ENCODE measurements around the gene CCL25.
"Not testable (repeated sequence)": the region's sequence is repeated elsewhere in the genome, so short reads cannot be mapped to it uniquely, and the experiment has no call there.

CCL25 gene

GRCh38 chr19:8025316-8025715 is 27.2 kb upstream of the CCL25 start:
- H3K27ac ChIP-seq (ENCODE audit: low read depth, low read length): no peak overlapping the region
- no peaks in the 10 kb centered on the region for H3K9me3 ChIP-seq (ENCODE audit: control insufficient read depth in 1 of 2, low read length in 2 of 2)
- no peaks in the 10 kb centered on the region for H3K36me3 ChIP-seq (ENCODE audit: control insufficient read depth in 1 of 2, insufficient read depth in 2 of 2, low read length in 2 of 2)
- no peak overlapping the region for H3K9ac ChIP-seq (ENCODE audit: low read depth in 1 of 2, low read length in 2 of 2)
- H3K4me1 ChIP-seq (ENCODE audit: control insufficient read depth in 1 of 2, insufficient read depth in 2 of 2, low read length in 2 of 2): peaks cover 25 to 28% of the 10 kb centered on the region in 2 donors
- peak overlapping the region in 1 of 2 donors; percentile 19 for H3K4me3 ChIP-seq (ENCODE audit: low read depth in 1 of 2, low read length in 2 of 2)
- no peaks in the 10 kb centered on the region for H3K27me3 ChIP-seq (ENCODE audit: control insufficient read depth in 1 of 2, insufficient read depth in 2 of 2, low read length in 2 of 2)

- peaks cover 26 to 34% of the 10 kb centered on the region in 2 donors for H3K4me1 ChIP-seq (ENCODE audit: control insufficient read depth in 1 of 2, insufficient read depth in 2 of 2, low read length in 2 of 2)
- H3K9me3 ChIP-seq (ENCODE audit: control insufficient read depth in 1 of 2, low read length in 2 of 2): no peaks in the 10 kb centered on the region
- no peaks in the 10 kb centered on the region for H3K27me3 ChIP-seq (ENCODE audit: control insufficient read depth in 1 of 2, insufficient read depth in 2 of 2, low read length in 2 of 2)
- no peak overlapping the region for H3K27ac ChIP-seq (ENCODE audit: low read depth, low read length)
- no peaks in the 10 kb centered on the region for H3K36me3 ChIP-seq (ENCODE audit: control insufficient read depth in 1 of 2, insufficient read depth in 2 of 2, low read length in 2 of 2)
- peak overlapping the region in 1 of 2 donors; percentile 10 for H3K9ac ChIP-seq (ENCODE audit: low read depth in 1 of 2, low read length in 2 of 2)
- H3K4me3 ChIP-seq (ENCODE audit: low read depth in 1 of 2, low read length in 2 of 2): peak overlapping the region in 1 of 2 donors; percentile 15
Observed at GRCh38 chr19:8028951-8029491, 23.5 kb upstream of the CCL25 start.

GRCh38 chr19:8030960-8031359 is 21.6 kb upstream of the CCL25 start:
- Histone ChIP-seq H3K27ac (ENCODE audit: low read depth, low read length) (no peak overlapping the region), H3K4me1 (ENCODE audit: control insufficient read depth in 1 of 2, insufficient read depth in 2 of 2, low read length in 2 of 2) (peaks cover 20 to 30% of the 10 kb centered on the region in 2 donors), H3K4me3 (ENCODE audit: low read depth in 1 of 2, low read length in 2 of 2) (no peak overlapping the region), H3K9ac (ENCODE audit: low read depth in 1 of 2, low read length in 2 of 2) (no peak overlapping the region), H3K27me3 (ENCODE audit: control insufficient read depth in 1 of 2, insufficient read depth in 2 of 2, low read length in 2 of 2) (no peaks in the 10 kb centered on the region), H3K36me3 (ENCODE audit: control insufficient read depth in 1 of 2, insufficient read depth in 2 of 2, low read length in 2 of 2) (no peaks in the 10 kb centered on the region), H3K9me3 (ENCODE audit: control insufficient read depth in 1 of 2, low read length in 2 of 2) (no peaks in the 10 kb centered on the region)

- H3K9me3 ChIP-seq (ENCODE audit: control insufficient read depth in 1 of 2, low read length in 2 of 2); H3K9ac ChIP-seq (ENCODE audit: low read depth in 1 of 2, low read length in 2 of 2); H3K36me3 ChIP-seq (ENCODE audit: control insufficient read depth in 1 of 2, insufficient read depth in 2 of 2, low read length in 2 of 2); H3K27me3 ChIP-seq (ENCODE audit: control insufficient read depth in 1 of 2, insufficient read depth in 2 of 2, low read length in 2 of 2): not testable (repeated sequence)
- peak overlapping the region in 1 of 2 donors; percentile 45 for H3K4me3 ChIP-seq (ENCODE audit: low read depth in 1 of 2, low read length in 2 of 2)
- peak overlapping the region; percentile 30 for H3K27ac ChIP-seq (ENCODE audit: low read depth, low read length)
- peaks cover 16 to 23% of the 10 kb centered on the region in 2 donors for H3K4me1 ChIP-seq (ENCODE audit: control insufficient read depth in 1 of 2, insufficient read depth in 2 of 2, low read length in 2 of 2)
Observed at GRCh38 chr19:8033287-8034177, 19.0 kb upstream of the CCL25 start.

GRCh38 chr19:8034178-8034525 is 18.4 kb upstream of the CCL25 start:
- H3K27me3 ChIP-seq (ENCODE audit: control insufficient read depth in 1 of 2, insufficient read depth in 2 of 2, low read length in 2 of 2): no peaks in the 10 kb centered on the region

GRCh38 chr19:8036434-8037099 is 16.0 kb upstream of the CCL25 start:
- Histone ChIP-seq H3K4me1 (ENCODE audit: control insufficient read depth in 1 of 2, insufficient read depth in 2 of 2, low read length in 2 of 2) (peaks cover 7 to 17% of the 10 kb centered on the region in 2 donors), H3K36me3 (ENCODE audit: control insufficient read depth in 1 of 2, insufficient read depth in 2 of 2, low read length in 2 of 2) (no peaks in the 10 kb centered on the region), H3K27ac (ENCODE audit: low read depth, low read length) (no peak overlapping the region), H3K9me3 (ENCODE audit: control insufficient read depth in 1 of 2, low read length in 2 of 2) (no peaks in the 10 kb centered on the region), H3K4me3 (ENCODE audit: low read depth in 1 of 2, low read length in 2 of 2) (no peak overlapping the region), H3K9ac (ENCODE audit: low read depth in 1 of 2, low read length in 2 of 2) (no peak overlapping the region), H3K27me3 (ENCODE audit: control insufficient read depth in 1 of 2, insufficient read depth in 2 of 2, low read length in 2 of 2) (no peaks in the 10 kb centered on the region)

More at GRCh38 chr19:8034178-8034525, 18.4 kb upstream of the CCL25 start:
- no peak overlapping the region for H3K27ac ChIP-seq (ENCODE audit: low read depth, low read length)
- no peaks in the 10 kb centered on the region for H3K36me3 ChIP-seq (ENCODE audit: control insufficient read depth in 1 of 2, insufficient read depth in 2 of 2, low read length in 2 of 2)
- H3K4me3 ChIP-seq (ENCODE audit: low read depth in 1 of 2, low read length in 2 of 2): no peak overlapping the region
- no peak overlapping the region for H3K9ac ChIP-seq (ENCODE audit: low read depth in 1 of 2, low read length in 2 of 2)
- H3K9me3 ChIP-seq (ENCODE audit: control insufficient read depth in 1 of 2, low read length in 2 of 2): no peaks in the 10 kb centered on the region
- peaks cover 10 to 17% of the 10 kb centered on the region in 2 donors for H3K4me1 ChIP-seq (ENCODE audit: control insufficient read depth in 1 of 2, insufficient read depth in 2 of 2, low read length in 2 of 2)

- H3K36me3 ChIP-seq (ENCODE audit: control insufficient read depth in 1 of 2, insufficient read depth in 2 of 2, low read length in 2 of 2): no peaks in the 10 kb centered on the region
- H3K4me3 ChIP-seq (ENCODE audit: low read depth in 1 of 2, low read length in 2 of 2): no peak overlapping the region
- H3K27ac ChIP-seq (ENCODE audit: low read depth, low read length): no peak overlapping the region
- no peak overlapping the region for H3K9ac ChIP-seq (ENCODE audit: low read depth in 1 of 2, low read length in 2 of 2)
- no peaks in the 10 kb centered on the region for H3K9me3 ChIP-seq (ENCODE audit: control insufficient read depth in 1 of 2, low read length in 2 of 2)
- H3K4me1 ChIP-seq (ENCODE audit: control insufficient read depth in 1 of 2, insufficient read depth in 2 of 2, low read length in 2 of 2): peaks cover 3 to 15% of the 10 kb centered on the region in 2 donors
- H3K27me3 ChIP-seq (ENCODE audit: control insufficient read depth in 1 of 2, insufficient read depth in 2 of 2, low read length in 2 of 2): no peaks in the 10 kb centered on the region
Observed at GRCh38 chr19:8038815-8039214, 13.7 kb upstream of the CCL25 start.

- Histone ChIP-seq H3K4me1 (ENCODE audit: control insufficient read depth in 1 of 2, insufficient read depth in 2 of 2, low read length in 2 of 2) (peaks cover 3 to 12% of the 10 kb centered on the region in 2 donors), H3K9me3 (ENCODE audit: control insufficient read depth in 1 of 2, low read length in 2 of 2) (no peaks in the 10 kb centered on the region), H3K36me3 (ENCODE audit: control insufficient read depth in 1 of 2, insufficient read depth in 2 of 2, low read length in 2 of 2) (no peaks in the 10 kb centered on the region)
Observed at GRCh38 chr19:8039231-8039630, 13.3 kb upstream of the CCL25 start.

GRCh38 chr19:8041531-8041931 is 11.0 kb upstream of the CCL25 start:
- no peak overlapping the region for H3K9ac ChIP-seq (ENCODE audit: low read depth in 1 of 2, low read length in 2 of 2)
- H3K9me3 ChIP-seq (ENCODE audit: control insufficient read depth in 1 of 2, low read length in 2 of 2): no peaks in the 10 kb centered on the region
- H3K27ac ChIP-seq (ENCODE audit: low read depth, low read length): no peak overlapping the region
- no peaks in the 10 kb centered on the region for H3K36me3 ChIP-seq (ENCODE audit: control insufficient read depth in 1 of 2, insufficient read depth in 2 of 2, low read length in 2 of 2)
- no peaks in the 10 kb centered on the region for H3K27me3 ChIP-seq (ENCODE audit: control insufficient read depth in 1 of 2, insufficient read depth in 2 of 2, low read length in 2 of 2)
- H3K4me1 ChIP-seq (ENCODE audit: control insufficient read depth in 1 of 2, insufficient read depth in 2 of 2, low read length in 2 of 2): peaks cover 3 to 7% of the 10 kb centered on the region in 2 donors
- no peak overlapping the region for H3K4me3 ChIP-seq (ENCODE audit: low read depth in 1 of 2, low read length in 2 of 2)

More at GRCh38 chr19:8039231-8039630, 13.3 kb upstream of the CCL25 start:
- no peak overlapping the region for H3K27ac ChIP-seq (ENCODE audit: low read depth, low read length)
- no peaks in the 10 kb centered on the region for H3K27me3 ChIP-seq (ENCODE audit: control insufficient read depth in 1 of 2, insufficient read depth in 2 of 2, low read length in 2 of 2)
- no peak overlapping the region for H3K9ac ChIP-seq (ENCODE audit: low read depth in 1 of 2, low read length in 2 of 2)
- no peak overlapping the region for H3K4me3 ChIP-seq (ENCODE audit: low read depth in 1 of 2, low read length in 2 of 2)

- Histone ChIP-seq H3K4me1 (ENCODE audit: control insufficient read depth in 1 of 2, insufficient read depth in 2 of 2, low read length in 2 of 2) (peaks cover 3 to 6% of the 10 kb centered on the region in 2 donors), H3K36me3 (ENCODE audit: control insufficient read depth in 1 of 2, insufficient read depth in 2 of 2, low read length in 2 of 2) (no peaks in the 10 kb centered on the region), H3K27ac (ENCODE audit: low read depth, low read length) (no peak overlapping the region), H3K9me3 (ENCODE audit: control insufficient read depth in 1 of 2, low read length in 2 of 2) (no peaks in the 10 kb centered on the region), H3K4me3 (ENCODE audit: low read depth in 1 of 2, low read length in 2 of 2) (no peak overlapping the region), H3K9ac (ENCODE audit: low read depth in 1 of 2, low read length in 2 of 2) (no peak overlapping the region), H3K27me3 (ENCODE audit: control insufficient read depth in 1 of 2, insufficient read depth in 2 of 2, low read length in 2 of 2) (no peaks in the 10 kb centered on the region)
Observed at GRCh38 chr19:8042900-8043299, 9.7 kb upstream of the CCL25 start.
